ENCODE measurements around the gene NEURL1. TPM values are rescaled to one million over a fixed set of nuclear protein-coding genes. Genes with fewer than 3 reads are reported as not detected.

NEURL1 gene
- total RNA-seq, 2 experiments from 2014 or later = 2.2 to 2.5 TPM

DNA sequence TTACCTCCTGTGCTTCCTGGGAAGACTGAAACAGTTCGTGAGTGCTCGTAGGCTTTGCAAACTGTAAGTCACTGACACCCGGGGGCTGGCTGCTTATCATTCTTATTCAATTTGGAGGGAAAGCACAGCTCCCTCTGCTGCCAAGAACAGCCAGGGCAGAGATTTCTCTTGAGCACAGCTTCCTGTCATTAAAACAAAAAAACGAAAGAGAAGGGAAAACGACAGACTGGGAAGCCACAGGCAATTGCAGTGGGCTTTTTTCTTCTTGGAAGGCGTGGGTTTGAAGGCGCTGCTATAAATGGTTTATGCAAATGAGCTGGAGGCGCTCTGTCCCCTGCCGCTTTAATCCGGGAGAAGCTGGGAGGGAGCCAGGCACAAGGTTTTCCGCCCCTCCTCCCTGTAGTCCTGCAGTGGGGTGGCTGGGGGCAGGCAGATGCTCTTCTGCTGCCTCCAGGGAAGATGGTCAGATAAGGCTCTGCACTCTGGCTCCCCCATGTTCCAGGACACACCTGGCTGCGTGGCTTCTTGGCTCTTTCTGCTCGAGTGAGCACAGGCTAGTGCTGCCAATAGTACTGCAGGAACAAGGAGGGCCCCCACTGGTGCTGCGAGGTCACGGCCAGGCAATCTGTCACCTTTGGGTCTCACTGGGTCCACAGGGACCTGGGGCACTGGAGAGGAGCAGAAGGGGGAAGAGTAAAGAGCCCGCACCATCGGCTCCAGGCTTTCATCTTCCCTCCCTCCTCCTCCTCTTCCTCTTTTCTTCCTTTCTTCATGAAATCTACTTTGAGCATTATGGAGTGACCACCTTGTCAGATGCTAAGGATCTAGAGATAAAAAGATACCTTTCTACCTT lies 49.5 kb downstream of the NEURL1 start:
- peak overlapping the region; percentile 68 for H3K4me3 Mint-ChIP-seq
- H3K27me3 Mint-ChIP-seq = peaks cover 19% of the 10 kb centered on the region
- H3K27ac Mint-ChIP-seq = peak overlapping the region; percentile 10
- peaks cover 12% of the 10 kb centered on the region for H3K4me1 Mint-ChIP-seq
- CTCF ChIA-PET = interaction anchor here (0.7 to 1.5 kb wide), 15 partner anchors 9 to 192 kb away, joined by 3 to 8 read pairs (median 3); partner anchors contain the start of genes NEURL1 and PCGF6
- ATAC-seq (peak; percentile 68), DNase-seq (peak; percentile 62)
- no peaks in the 10 kb centered on the region for H3K36me3 Mint-ChIP-seq
- H3K9me3 Mint-ChIP-seq (ENCODE audit: low read depth) = no peaks in the 10 kb centered on the region

DNA sequence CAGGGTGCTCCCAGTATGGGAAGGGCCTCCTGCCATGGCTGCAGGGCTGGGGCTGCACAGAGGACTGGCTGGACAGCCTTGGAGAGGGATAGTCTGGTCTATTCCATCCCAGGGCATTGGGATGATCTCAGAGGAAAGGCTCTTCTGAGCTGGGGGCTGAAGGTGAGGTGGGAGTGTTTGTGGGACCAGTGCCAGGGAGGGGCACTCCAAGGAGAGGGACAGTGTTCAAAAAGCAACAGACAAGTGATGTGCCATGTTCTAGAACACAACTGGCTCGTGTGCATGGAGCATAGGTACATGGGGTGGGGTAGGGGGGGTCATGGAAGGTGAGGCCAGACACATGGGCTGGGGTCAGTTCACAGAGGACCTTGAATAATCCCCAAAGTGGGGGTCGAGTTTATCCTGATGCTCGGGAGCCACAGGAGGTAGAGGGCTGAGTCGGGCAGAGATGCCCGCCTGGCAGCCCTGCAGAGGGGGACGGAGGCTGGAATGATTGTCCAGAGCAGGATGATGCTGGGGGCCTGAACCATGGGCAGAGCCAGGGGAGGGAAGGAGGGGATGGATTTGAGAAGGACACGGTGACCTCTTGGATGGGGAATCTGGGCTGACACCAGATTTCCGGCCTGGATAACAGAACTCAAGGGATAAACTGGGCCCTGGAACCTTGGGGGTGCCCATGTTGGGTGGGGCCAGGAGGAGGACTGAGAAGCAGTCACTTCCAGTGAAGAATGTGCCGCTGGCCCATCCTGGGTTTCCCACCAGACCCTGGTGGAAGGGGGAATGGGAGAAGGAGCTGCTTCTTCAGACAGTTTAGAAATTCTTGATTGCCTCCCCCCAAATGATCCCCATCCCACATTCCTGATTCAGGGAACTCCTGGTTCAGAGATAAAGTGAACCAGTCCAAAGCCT lies 50.4 kb downstream of the NEURL1 start:
- CTCF ChIA-PET = interaction anchor here (0.8 to 1.4 kb wide), 3 partner anchors 21 to 193 kb away, joined by 3 to 4 read pairs (median 3); partner anchors contain the start of gene PCGF6
- H3K27me3 Mint-ChIP-seq = peaks cover 19% of the 10 kb centered on the region
- no peaks in the 10 kb centered on the region for H3K9me3 Mint-ChIP-seq (ENCODE audit: low read depth)
- DNase-seq (no peak), ATAC-seq (no peak)
- no peak overlapping the region for H3K4me3 Mint-ChIP-seq
- H3K4me1 Mint-ChIP-seq = peaks cover 12% of the 10 kb centered on the region
- no peaks in the 10 kb centered on the region for H3K36me3 Mint-ChIP-seq
- H3K27ac Mint-ChIP-seq = no peak overlapping the region

DNA sequence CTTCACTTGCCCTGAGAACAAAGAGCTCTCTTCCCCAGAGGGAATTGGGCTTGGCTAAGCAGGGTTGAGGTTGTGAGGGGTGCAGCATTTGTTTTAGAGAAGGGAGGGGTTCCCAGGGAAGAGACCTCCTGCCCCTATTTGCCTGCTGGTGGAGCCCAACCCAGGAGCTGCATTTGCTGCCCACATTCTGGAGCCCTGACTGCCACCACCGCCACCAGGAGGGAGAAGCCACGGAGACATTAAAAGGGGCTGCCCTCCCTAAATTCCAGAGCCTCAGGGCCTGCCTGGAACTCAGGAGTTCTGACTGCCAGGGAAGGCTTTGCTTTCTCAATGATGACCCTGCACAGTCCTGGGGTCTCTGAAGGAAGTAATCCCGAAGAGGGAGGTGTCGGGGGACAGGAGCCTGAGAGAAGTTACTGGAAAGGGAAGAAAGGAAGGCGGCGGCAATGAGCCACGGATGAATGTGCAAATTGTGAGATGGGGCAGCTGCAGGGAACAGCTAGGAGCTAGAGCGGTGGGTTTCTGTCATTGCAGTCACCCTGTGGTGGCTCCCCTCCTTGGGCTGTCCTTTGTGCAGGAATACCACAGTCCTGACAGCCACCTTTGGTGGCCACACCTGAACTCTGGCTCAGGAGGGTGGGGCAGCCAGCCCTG lies 51.3 kb downstream of the NEURL1 start:
- H3K27ac Mint-ChIP-seq = no peak overlapping the region
- DNase-seq (no peak), ATAC-seq (no peak)
- H3K4me1 Mint-ChIP-seq = peaks cover 12% of the 10 kb centered on the region
- no peaks in the 10 kb centered on the region for H3K9me3 Mint-ChIP-seq (ENCODE audit: low read depth)
- CTCF ChIA-PET = no interaction called here
- H3K36me3 Mint-ChIP-seq = no peaks in the 10 kb centered on the region
- peaks cover 10% of the 10 kb centered on the region for H3K27me3 Mint-ChIP-seq
- H3K4me3 Mint-ChIP-seq = no peak overlapping the region

DNA sequence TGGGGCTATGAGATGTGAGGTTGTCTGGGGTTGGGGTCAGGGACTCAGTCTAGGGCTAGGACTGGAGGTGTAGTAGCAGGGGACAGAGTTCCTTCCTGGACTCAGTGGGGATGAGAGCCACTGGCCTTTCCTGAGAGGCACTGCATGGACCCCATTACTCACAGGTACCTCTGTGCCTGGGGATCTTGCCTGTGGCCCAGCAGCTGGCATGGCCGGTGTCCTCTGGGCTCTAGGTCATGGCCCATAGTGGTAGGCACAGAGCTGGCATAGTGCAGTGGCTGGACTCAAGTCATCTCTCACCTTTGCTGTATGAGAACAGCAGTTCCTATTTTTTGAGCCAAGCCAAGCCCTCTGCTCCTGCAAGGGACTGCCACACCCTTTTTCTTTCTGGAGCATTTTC lies 51.9 kb downstream of the NEURL1 start:
- Mint-ChIP-seq H3K36me3 (no peaks in the 10 kb centered on the region), H3K4me3 (no peak overlapping the region), H3K9me3 (ENCODE audit: low read depth) (no peaks in the 10 kb centered on the region), H3K4me1 (peaks cover 12% of the 10 kb centered on the region), H3K27me3 (peaks cover 9% of the 10 kb centered on the region), H3K27ac (no peak overlapping the region)
- no peak for DNase-seq
- CTCF ChIA-PET = no interaction called here
- no peak for ATAC-seq

GRCh38 chr10:103545771-103546281 lies 52.3 kb downstream of the NEURL1 start:
- ATAC-seq (no peak), DNase-seq (no peak)
- peaks cover 5% of the 10 kb centered on the region for H3K27me3 Mint-ChIP-seq
- no peaks in the 10 kb centered on the region for H3K9me3 Mint-ChIP-seq (ENCODE audit: low read depth)
- no peak overlapping the region for H3K27ac Mint-ChIP-seq
- no peak overlapping the region for H3K4me3 Mint-ChIP-seq
- H3K4me1 Mint-ChIP-seq = peaks cover 12% of the 10 kb centered on the region
- no peaks in the 10 kb centered on the region for H3K36me3 Mint-ChIP-seq
- CTCF ChIA-PET = no interaction called here

- DNase-seq (no peak), ATAC-seq (no peak)
- Mint-ChIP-seq H3K9me3 (ENCODE audit: low read depth) (no peaks in the 10 kb centered on the region), H3K4me3 (no peak overlapping the region), H3K36me3 (no peaks in the 10 kb centered on the region), H3K4me1 (peaks cover 12% of the 10 kb centered on the region), H3K27ac (no peak overlapping the region), H3K27me3 (no peaks in the 10 kb centered on the region)
- CTCF ChIA-PET = interaction anchor here (0.9 kb wide), 1 partner anchor 42 kb away, joined by 3 read pairs; no protein-coding TSS in a partner anchor
Observed at GRCh38 chr10:103546401-103546800, 52.9 kb downstream of the NEURL1 start.

GRCh38 chr10:103547391-103547946 lies 54.0 kb downstream of the NEURL1 start:
- DNase-seq (no peak), ATAC-seq (no peak)
- CTCF ChIA-PET = interaction anchor here (0.9 to 1.1 kb wide), 2 partner anchors 16 to 43 kb away, joined by 3 to 5 read pairs; no protein-coding TSS in a partner anchor
- H3K27ac Mint-ChIP-seq = no peak overlapping the region
- no peaks in the 10 kb centered on the region for H3K36me3 Mint-ChIP-seq
- H3K4me1 Mint-ChIP-seq = peaks cover 13% of the 10 kb centered on the region
- no peaks in the 10 kb centered on the region for H3K9me3 Mint-ChIP-seq (ENCODE audit: low read depth)
- H3K27me3 Mint-ChIP-seq = no peaks in the 10 kb centered on the region
- no peak overlapping the region for H3K4me3 Mint-ChIP-seq

DNA sequence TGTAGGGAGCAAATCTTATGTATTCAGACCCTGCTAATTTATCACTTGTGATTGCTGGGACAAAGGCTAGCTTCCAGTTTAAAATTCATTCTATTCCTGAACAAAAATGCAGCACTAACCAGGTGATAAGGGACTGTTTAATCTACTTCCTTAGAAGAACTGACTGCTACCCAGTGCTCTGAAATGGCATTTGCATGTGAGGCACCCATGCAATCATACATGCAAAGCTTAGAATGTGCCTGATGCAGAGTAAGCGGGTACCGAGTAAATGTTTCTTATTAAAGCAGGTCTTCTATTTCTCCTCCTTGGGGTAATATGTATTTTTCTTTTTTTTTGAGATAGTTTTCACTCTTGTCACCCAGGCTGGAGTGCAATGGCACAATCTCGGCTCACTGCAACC lies 54.5 kb downstream of the NEURL1 start:
- DNase-seq (peak; percentile 1), ATAC-seq (no peak)
- CTCF ChIA-PET = interaction anchor here (1.1 kb wide), 1 partner anchor 16 kb away, joined by 5 read pairs; no protein-coding TSS in a partner anchor
- Mint-ChIP-seq H3K27ac (no peak overlapping the region), H3K9me3 (ENCODE audit: low read depth) (no peaks in the 10 kb centered on the region), H3K4me1 (peaks cover 8% of the 10 kb centered on the region), H3K27me3 (no peaks in the 10 kb centered on the region), H3K36me3 (no peaks in the 10 kb centered on the region), H3K4me3 (no peak overlapping the region)

GRCh38 chr10:103548581-103549348 lies 55.3 kb downstream of the NEURL1 start:
- H3K27ac Mint-ChIP-seq = no peak overlapping the region
- CTCF ChIA-PET = no interaction called here
- H3K4me3 Mint-ChIP-seq = no peak overlapping the region
- no peak for DNase-seq
- ATAC-seq = no peak
- H3K4me1 Mint-ChIP-seq = peaks cover 5% of the 10 kb centered on the region
- no peaks in the 10 kb centered on the region for H3K27me3 Mint-ChIP-seq
- H3K36me3 Mint-ChIP-seq = no peaks in the 10 kb centered on the region
- no peaks in the 10 kb centered on the region for H3K9me3 Mint-ChIP-seq (ENCODE audit: low read depth)

DNA sequence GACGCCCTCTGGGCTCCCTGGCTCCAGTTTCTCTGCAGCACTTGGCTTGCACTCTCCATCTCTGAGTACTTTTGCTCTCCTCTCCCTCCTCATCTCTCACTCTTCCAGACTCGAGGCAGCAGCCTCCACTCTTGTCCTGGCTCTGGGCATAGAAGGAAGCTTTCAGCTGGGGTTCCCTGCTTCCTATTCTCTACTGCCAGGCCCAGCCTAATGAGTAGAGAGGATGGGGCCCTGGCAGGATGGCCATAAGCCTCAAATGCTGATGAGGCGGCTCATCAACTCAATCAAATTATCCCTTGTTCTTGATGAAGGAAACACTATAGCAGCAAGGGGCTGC lies 55.8 kb downstream of the NEURL1 start:
- H3K9me3 Mint-ChIP-seq (ENCODE audit: low read depth) = no peaks in the 10 kb centered on the region
- peaks cover 11% of the 10 kb centered on the region for H3K4me1 Mint-ChIP-seq
- no peak for DNase-seq
- CTCF ChIA-PET = no interaction called here
- no peaks in the 10 kb centered on the region for H3K36me3 Mint-ChIP-seq
- ATAC-seq = no peak
- H3K27me3 Mint-ChIP-seq = peaks cover 5% of the 10 kb centered on the region
- no peak overlapping the region for H3K27ac Mint-ChIP-seq
- H3K4me3 Mint-ChIP-seq = no peak overlapping the region

GRCh38 chr10:103550229-103550628 lies 56.7 kb downstream of the NEURL1 start:
- DNase-seq (no peak), ATAC-seq (no peak)
- Mint-ChIP-seq H3K36me3 (no peaks in the 10 kb centered on the region), H3K4me3 (no peak overlapping the region), H3K9me3 (ENCODE audit: low read depth) (no peaks in the 10 kb centered on the region), H3K27me3 (peaks cover 10% of the 10 kb centered on the region), H3K4me1 (peaks cover 17% of the 10 kb centered on the region), H3K27ac (no peak overlapping the region)
- CTCF ChIA-PET = no interaction called here
